H1 (cell line): ENCODE results near the gene MCM6. TPM values are rescaled to one million over a fixed set of nuclear protein-coding genes. Genes with fewer than 3 reads are reported as not detected.

Experiments
- BCL11A ChIP-seq, 2 experiments: IDR thresholded peaks; one replicate each; pipeline ENCODE4 v1.6.1; 2011; ENCODE audit warnings: low read depth in 2 of 2, low read length in 2 of 2, mild to moderate bottlenecking in 2 of 2
- CBX5 ChIP-seq: fragments of 300-800, 300-1000 bp; sonication (generic); IDR thresholded peaks from 2 replicates; pipeline ENCODE4 v1.7.1; 2016; ENCODE audit warnings: antibody characterized with exemption, low read length, low read depth
- CHD7 ChIP-seq: fragments of 300-600 bp; sonication (generic); IDR thresholded peaks from 2 replicates; pipeline ENCODE4 v1.7.1; 2012; ENCODE audit warnings: low read length, moderate library complexity, mild to moderate bottlenecking, inconsistent platforms; ENCODE audit not compliant: insufficient replicate concordance
- EZH2 ChIP-seq: fragments of 200-600 bp; sonication (generic); IDR thresholded peaks from 2 replicates; pipeline ENCODE4 v1.7.1; 2012; ENCODE audit warnings: low read depth, mild to moderate bottlenecking, moderate library complexity, low read length, inconsistent platforms; ENCODE audit not compliant: severe bottlenecking
- HDAC6 ChIP-seq: IDR thresholded peaks from one replicate; pipeline ENCODE4 v1.7.1; 2012; ENCODE audit warnings: low read depth, mild to moderate bottlenecking, inconsistent platforms, low read length, moderate library complexity
- KDM5A ChIP-seq: fragments of 200-600 bp; IDR thresholded peaks from 2 replicates; pipeline ENCODE4 v1.7.1; 2012; ENCODE audit warnings: mild to moderate bottlenecking, low read length, inconsistent platforms, mixed read lengths
- POLR2AphosphoS5 ChIP-seq: IDR thresholded peaks from 2 replicates; pipeline ENCODE4 v1.6.1; 2011; ENCODE audit warnings: low read depth, low read length
- TAF7 ChIP-seq: optimal IDR thresholded peaks from 2 replicates; pipeline ENCODE3; 2011; ENCODE audit warnings: low read depth, mild to moderate bottlenecking, inconsistent platforms, low read length, moderate library complexity, borderline replicate concordance
- polyA plus RNA-seq, 7 experiments: library from polyadenylated mRNA; depleted of rRNA in 3 of 7; stranded (reverse) in 5 of 7; unstranded in 2 of 7; fragments of >200 nt in 5 of 7; fragments of 200-250 nt in 2 of 7; gene quantifications; 1 replicate in 5 of 7; 2 replicates in 1 of 7; 4 replicates in 1 of 7; pipeline versions ENCODE4 v1.2.1 to v1.2.3, GENCODE V29; 2011 to 2013; ENCODE audit warnings: missing spikeins in 2 of 7, mixed read lengths in 2 of 7
- total RNA-seq: library from RNA; stranded (reverse); fragmentation: NEBNext Ultra II Directional; extraction: Animal tissue kit (Norgen Biotek cat#: 25700); gene quantifications from 2 replicates; pipeline ENCODE4 v1.2.1, GENCODE V29; 2021
- TF ChIP-seq, protein P1 (sequence below): IDR thresholded peaks from 2 replicates; pipeline ENCODE4 v1.6.1; 2012; ENCODE audit warnings: inconsistent platforms

Gene MCM6
- total and polyA plus RNA-seq, 2 of the 8 experiments (the other 6 are each of a cell fraction or from before 2014, with no cell fraction given), result 60.2 to 134 TPM

DNA sequence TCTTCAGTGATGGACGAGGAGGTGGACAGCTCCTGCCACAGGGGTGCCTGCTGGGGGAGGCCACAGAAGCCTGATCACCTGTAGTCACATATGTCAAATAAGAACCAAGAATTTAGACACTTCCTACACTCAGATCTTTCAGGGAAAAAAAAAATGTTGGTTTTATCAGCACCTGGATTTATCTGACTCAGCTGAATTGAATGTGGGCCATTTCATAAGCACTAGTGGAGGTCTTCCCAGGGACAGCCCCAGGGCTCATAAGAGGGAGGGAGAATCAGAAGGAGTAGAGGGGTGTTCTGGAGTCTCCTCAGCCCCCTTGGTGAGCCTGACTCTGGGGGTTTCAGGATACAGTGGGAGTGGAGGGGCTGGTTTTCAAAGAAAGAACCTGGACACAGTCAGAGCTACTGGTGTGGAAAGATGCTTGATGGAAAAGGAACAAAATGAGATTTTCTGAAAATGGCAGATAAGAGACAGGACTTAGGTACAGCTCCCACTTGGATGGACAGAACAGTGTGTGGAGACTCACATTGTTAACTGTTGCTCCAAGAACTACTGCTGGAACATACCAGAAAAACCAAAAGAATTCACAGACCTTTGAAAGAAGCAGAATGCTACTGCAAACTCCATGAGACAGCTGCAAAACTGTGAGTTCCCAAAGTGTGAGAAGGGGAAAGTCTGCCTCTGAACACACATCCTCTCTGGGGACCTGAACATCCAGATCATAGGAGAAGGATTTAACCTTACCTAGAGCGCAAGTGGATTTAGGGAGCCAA, 84.6 kb downstream of the MCM6 start (continued):
- TF ChIP-seq CHD7, result no peak
- no peak for TF ChIP-seq EZH2
- no peak for TF ChIP-seq KDM5A
- no peak for TF ChIP-seq TAF7
- no peak for TF ChIP-seq BCL11A (IDR thresholded peaks at IDR 0.05; ENCODE audit: low read depth in 2 of 2, low read length in 2 of 2)
- TF ChIP-seq POLR2AphosphoS5, result no peak
- no peak for TF ChIP-seq CBX5
- TF ChIP-seq, protein P1, sequence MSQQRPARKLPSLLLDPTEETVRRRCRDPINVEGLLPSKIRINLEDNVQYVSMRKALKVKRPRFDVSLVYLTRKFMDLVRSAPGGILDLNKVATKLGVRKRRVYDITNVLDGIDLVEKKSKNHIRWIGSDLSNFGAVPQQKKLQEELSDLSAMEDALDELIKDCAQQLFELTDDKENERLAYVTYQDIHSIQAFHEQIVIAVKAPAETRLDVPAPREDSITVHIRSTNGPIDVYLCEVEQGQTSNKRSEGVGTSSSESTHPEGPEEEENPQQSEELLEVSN, result no peak
- TF ChIP-seq HDAC6, result no peak
